Testis (tissue), 3 donors: ENCODE results near the gene PI4KB. TPM values are rescaled to one million over a fixed set of nuclear protein-coding genes. Genes with fewer than 3 reads are reported as not detected.

Experiments
- DNase-seq: peaks from one replicate; pipeline ENCODE4 v3.0.0-alpha.2; 2019
- H3K27ac ChIP-seq, 2 donors: fragments of 200-600 bp; sonication (generic); one replicate each; pipeline ENCODE4 v1.5.1; 2019
- H3K27me3 ChIP-seq: fragments of 200-600 bp; sonication (generic); one replicate; pipeline ENCODE4 v1.5.1; 2019
- H3K36me3 ChIP-seq: fragments of 200-600 bp; sonication (generic); one replicate; pipeline ENCODE4 v1.5.1; 2017; ENCODE audit warnings: low read depth; ENCODE audit errors: missing control alignments
- H3K4me1 ChIP-seq: fragments of 200-600 bp; sonication (generic); one replicate; pipeline ENCODE4 v1.5.1; 2019
- H3K4me3 ChIP-seq, 2 donors: fragments of 200-600 bp; sonication (generic); one replicate each; pipeline ENCODE4 v1.5.1; 2017 to 2019
- H3K9me3 ChIP-seq: fragments of 200-600 bp; sonication (generic); one replicate; pipeline ENCODE4 v1.5.1; 2017
- POLR2A ChIP-seq: fragments of 450-650 bp; IDR thresholded peaks from one replicate; pipeline ENCODE4 v1.6.1; 2017; ENCODE audit warnings: antibody characterized with exemption, mild to moderate bottlenecking, moderate library complexity
- WGBS, 2 donors: methylation state at CpG; one replicate each; pipeline ENCODE4 v1.1.5; 2018; 5-methylcytosine and 5-hydroxymethylcytosine counted together
- intact Hi-C: fragments of 100-400 bp; cut with DNase I; formaldehyde crosslinking; loops from one replicate; pipeline ENCODE4 v1.15.1; 2023; ENCODE audit warnings: low total_unique reads
- polyA plus RNA-seq: library from polyadenylated mRNA; stranded (reverse); fragments of 350-450 nt; fragmentation: Illumina TruSeq; extraction: RNeasy Lipid Tissue Mini Kit (QIAGEN cat#74804); gene quantifications from one replicate; pipeline ENCODE4 v1.2.3, GENCODE V29; 2014; ENCODE audit warnings: low read depth, low replicate concordance; ENCODE audit not compliant: insufficient read depth
- total RNA-seq, 2 donors: library from RNA; depleted of rRNA; stranded (reverse); fragments of >200 nt; gene quantifications; one replicate each; pipeline ENCODE4 v1.2.3, GENCODE V29; 2016
- TF ChIP-seq, protein P1 (sequence below), 3 experiments: fragments of 450-650 bp in 2 of 3; fragments of 200-600 bp in 1 of 3; sonication (generic) in 1 of 3; IDR thresholded peaks; one replicate each; pipeline ENCODE4 v1.5.1; 2016 to 2019; ENCODE audit warnings: antibody characterized with exemption in 3 of 3, mild to moderate bottlenecking in 2 of 3, moderate library complexity in 1 of 3

Gene PI4KB
- total and polyA plus RNA-seq, 3 donors from 2014 or later: 86.8 to 103 (median 87.9) TPM

DNA sequence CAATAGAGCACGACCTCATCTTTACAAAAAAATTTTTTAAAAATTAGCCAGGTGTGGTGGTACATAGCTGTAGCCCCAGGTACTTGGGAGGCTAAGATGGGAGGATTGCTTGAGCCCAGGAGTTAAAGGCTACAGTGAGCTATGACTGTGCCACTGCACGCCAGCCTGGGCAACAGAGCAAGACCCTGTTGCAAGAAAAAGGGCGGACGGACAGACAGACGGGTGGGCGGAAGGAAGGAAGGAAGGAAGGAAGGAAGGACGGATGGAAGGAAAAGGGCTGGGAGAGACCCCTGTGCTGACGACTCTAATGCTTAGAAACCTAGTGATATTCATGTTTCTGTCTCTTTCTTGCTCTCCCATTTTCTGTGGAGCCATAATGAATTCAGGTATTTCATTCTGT lies 14.4 kb downstream of the PI4KB start:
- no peak for DNase-seq
- Histone ChIP-seq H3K9me3 (no peaks in the 10 kb centered on the region), H3K4me1 (peaks cover 45% of the 10 kb centered on the region), H3K27me3 (no peaks in the 10 kb centered on the region), H3K4me3 (no peak overlapping the region), H3K27ac (peak overlapping the region in 1 of 2 donors; percentile 69), H3K36me3 (no peaks in the 10 kb centered on the region)
- no peak for TF ChIP-seq POLR2A
- TF ChIP-seq, protein P1, sequence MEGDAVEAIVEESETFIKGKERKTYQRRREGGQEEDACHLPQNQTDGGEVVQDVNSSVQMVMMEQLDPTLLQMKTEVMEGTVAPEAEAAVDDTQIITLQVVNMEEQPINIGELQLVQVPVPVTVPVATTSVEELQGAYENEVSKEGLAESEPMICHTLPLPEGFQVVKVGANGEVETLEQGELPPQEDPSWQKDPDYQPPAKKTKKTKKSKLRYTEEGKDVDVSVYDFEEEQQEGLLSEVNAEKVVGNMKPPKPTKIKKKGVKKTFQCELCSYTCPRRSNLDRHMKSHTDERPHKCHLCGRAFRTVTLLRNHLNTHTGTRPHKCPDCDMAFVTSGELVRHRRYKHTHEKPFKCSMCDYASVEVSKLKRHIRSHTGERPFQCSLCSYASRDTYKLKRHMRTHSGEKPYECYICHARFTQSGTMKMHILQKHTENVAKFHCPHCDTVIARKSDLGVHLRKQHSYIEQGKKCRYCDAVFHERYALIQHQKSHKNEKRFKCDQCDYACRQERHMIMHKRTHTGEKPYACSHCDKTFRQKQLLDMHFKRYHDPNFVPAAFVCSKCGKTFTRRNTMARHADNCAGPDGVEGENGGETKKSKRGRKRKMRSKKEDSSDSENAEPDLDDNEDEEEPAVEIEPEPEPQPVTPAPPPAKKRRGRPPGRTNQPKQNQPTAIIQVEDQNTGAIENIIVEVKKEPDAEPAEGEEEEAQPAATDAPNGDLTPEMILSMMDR (IDR thresholded peaks at IDR 0.05): peak in 1 of 3 experiments; percentile 1
- intact Hi-C loops: no loop called here
- 87 to 90% methylated on average over 8 of the region's 8 CpGs for WGBS, 2 donors

DNA sequence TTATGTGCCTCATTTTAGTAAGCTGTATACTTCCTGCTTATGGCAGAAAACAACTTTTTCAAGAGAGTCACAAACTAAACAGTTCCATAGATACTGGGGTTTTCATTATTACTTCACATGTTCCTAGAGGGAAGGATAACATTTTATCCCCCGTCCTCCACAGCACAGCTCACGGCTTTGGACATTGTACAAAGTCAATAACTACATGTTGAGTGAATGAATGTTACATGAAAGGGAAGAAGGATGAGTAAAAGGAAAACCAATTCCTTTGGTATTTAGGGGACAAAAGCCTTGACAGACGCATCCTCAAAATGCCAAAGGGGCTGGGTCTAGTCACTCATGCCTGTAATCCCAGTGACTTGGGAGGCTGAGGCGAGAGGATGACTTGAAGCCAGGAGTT lies 14.8 kb downstream of the PI4KB start:
- Histone ChIP-seq H3K4me1 (peaks cover 45% of the 10 kb centered on the region), H3K9me3 (no peaks in the 10 kb centered on the region), H3K27ac (peak overlapping the region in 1 of 2 donors; percentile 69), H3K36me3 (no peaks in the 10 kb centered on the region), H3K4me3 (no peak overlapping the region), H3K27me3 (no peaks in the 10 kb centered on the region)
- intact Hi-C loops: no loop called here
- no peak for DNase-seq
- WGBS, 2 donors: 79 to 88% methylated on average over 4 of the region's 4 CpGs
- TF ChIP-seq POLR2A: no peak
- TF ChIP-seq, protein P1 (IDR thresholded peaks at IDR 0.05): no peak

DNA sequence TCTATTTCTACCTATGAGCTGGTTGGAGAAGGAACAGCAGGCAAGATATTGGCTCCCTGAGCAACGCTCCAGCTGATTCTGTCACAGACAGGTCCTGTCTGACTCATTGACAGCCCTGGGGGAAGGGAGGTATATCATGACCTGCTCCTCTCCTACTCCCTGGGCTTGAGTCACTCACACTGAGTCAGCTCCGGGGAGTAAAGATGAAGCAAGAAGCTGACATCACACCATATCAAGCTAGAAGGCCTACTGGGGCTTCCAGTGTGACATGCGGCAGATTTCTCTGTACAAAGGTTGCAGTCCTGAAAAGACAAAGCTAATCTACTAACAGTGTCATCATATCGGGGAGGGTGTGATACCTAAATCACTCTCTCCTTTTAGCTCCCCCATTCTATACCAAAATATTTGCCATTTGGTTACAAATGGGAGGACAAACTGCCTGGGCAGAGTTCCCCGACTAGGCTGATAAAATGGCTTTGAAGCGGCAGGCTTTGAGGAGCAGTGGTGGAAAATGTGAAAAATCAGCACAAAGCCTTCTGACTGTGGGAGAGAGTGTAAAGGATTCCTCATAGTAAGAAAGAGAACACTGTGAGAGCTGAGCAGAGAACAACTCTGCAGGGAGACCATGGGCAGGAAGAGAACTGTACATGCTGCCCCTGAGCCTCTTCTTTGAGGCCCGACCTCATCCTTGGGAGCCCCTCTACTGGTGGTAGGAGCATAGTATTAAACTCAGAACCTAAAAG lies 15.5 kb downstream of the PI4KB start:
- intact Hi-C loops: no loop called here
- H3K4me3 ChIP-seq: no peak overlapping the region
- H3K27me3 ChIP-seq: no peaks in the 10 kb centered on the region
- peak overlapping the region; percentile 28 to 69 for H3K27ac ChIP-seq
- no peak for TF ChIP-seq POLR2A
- TF ChIP-seq, protein P1 (IDR thresholded peaks at IDR 0.05): no peak
- no peaks in the 10 kb centered on the region for H3K36me3 ChIP-seq
- H3K9me3 ChIP-seq: no peaks in the 10 kb centered on the region
- 28 to 33% methylated on average over 7 of the region's 7 CpGs for WGBS, 2 donors
- peaks cover 45% of the 10 kb centered on the region for H3K4me1 ChIP-seq
- DNase-seq: peak; percentile 40

DNA sequence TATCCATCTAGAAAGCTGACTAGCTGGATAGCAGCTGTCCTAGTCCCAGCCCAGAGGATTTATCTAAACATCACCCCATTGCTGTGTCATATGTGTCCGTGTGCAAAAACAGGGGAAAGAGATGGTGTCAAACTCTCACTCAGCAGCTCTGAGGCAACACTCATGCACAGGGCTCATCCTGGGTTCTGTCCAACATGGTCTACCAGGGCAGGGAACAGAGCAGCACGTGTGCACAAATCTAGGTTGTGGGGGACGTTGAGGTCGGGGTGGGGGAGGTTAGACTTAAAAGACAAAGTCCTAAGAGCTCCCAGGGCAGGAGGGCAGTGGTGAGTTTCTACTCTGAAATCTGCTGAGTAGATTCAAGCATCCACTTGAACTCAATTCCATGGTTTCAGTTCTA lies 16.2 kb downstream of the PI4KB start:
- DNase-seq: no peak
- H3K27me3 ChIP-seq: no peaks in the 10 kb centered on the region
- peaks cover 45% of the 10 kb centered on the region for H3K4me1 ChIP-seq
- H3K4me3 ChIP-seq: no peak overlapping the region
- H3K36me3 ChIP-seq: no peaks in the 10 kb centered on the region
- intact Hi-C loops: no loop called here
- TF ChIP-seq, protein P1 (IDR thresholded peaks at IDR 0.05): no peak
- TF ChIP-seq POLR2A: no peak
- no peaks in the 10 kb centered on the region for H3K9me3 ChIP-seq
- peak overlapping the region in 1 of 2 donors; percentile 69 for H3K27ac ChIP-seq
- WGBS, 2 donors: 51 to 72% methylated on average over 4 of the region's 4 CpGs
